Activated CD8-positive, alpha-beta memory T cell treated with anti-CD3 and anti-CD28 coated beads for 24 hours (primary cell): Measurements from ENCODE around the gene AATF.
A peak's percentile ranks its signal among the peaks of the same experiment; 100 is the strongest.

Experiments used
- DNase-seq: peaks from one replicate; pipeline ENCODE4 v3.0.0-alpha.2; 2020

AATF gene

GRCh38 chr17:36992701-36993100, 43.9 kb downstream of the AATF start:
- DNase-seq: no peak

- no peak for DNase-seq
Observed at GRCh38 chr17:36993227-36993626, 44.5 kb downstream of the AATF start.

GRCh38 chr17:36994438-36994837, 45.7 kb downstream of the AATF start:
- no peak for DNase-seq

GRCh38 chr17:36999471-36999870, 50.7 kb downstream of the AATF start:
- no peak for DNase-seq

GRCh38 chr17:37016780-37017179, 68.0 kb downstream of the AATF start:
- no peak for DNase-seq

DNA sequence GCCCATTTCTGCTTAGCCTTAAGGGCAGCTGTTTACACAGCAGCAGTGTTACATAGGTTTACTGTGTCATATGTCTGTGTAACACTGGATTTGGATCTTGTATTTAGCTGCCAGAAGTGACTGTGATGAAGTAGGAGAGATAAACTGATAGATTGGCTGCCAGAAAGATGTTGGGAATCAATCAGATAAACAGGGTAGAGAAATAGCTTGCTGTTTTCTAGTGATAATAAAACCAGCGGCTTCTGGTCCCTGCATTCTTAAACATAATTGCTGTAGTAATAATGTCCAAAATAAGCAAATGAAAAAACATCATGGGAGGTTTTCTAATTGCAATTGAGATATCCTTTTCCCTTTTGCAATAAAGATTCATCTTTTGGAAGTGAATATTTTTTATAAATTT, 68.7 kb downstream of the AATF start:
- DNase-seq: no peak

DNA sequence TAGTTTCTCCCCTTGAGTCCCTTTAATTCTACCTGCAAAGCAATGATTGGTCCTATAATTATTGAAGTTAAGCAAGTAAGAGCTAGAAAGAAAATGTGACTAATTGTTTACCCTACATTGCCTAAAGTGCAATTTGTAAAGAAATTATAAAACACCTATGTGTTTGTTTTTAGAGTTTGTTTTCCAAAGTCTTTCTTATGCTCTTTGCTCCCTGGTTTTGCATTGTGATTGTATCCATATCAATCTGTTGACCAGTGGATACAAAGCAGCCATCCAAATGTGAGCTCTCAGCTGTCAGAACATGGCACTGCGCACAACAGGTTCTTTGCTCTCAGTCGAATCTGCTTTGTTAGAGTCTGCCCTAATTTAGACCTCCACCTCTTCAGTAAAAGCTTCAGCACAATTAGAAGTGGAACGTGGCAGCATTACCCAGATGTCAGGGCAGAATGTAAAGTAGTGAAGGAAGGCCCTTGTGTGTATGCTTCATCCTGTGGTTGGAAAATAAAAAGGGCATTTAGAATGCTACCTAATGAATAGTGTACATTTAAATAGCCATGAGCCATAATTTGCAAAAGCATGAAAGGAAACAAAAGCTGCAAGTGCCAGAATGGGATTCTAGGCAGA, 70.5 kb downstream of the AATF start:
- DNase-seq: no peak

DNA sequence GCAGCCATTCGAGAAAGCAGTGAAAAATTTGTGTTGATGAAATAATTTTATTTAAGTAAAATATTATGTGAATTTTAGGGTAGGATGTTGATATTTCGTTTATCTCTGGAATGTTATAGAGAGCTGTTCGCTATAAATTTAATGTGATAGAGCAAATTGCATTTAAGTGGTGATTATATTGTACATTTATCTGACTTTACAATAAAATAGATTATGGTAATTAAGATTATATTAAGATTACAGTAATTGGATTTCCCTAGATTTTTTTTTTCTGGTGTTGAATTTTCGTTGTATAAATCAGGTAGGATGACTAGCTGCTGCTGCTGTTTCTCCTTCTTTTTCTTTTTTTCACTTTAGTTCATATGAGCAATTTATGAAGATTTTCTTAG, 71.0 kb downstream of the AATF start:
- no peak for DNase-seq

GRCh38 chr17:37024181-37024637, 75.5 kb downstream of the AATF start:
- no peak for DNase-seq

DNA sequence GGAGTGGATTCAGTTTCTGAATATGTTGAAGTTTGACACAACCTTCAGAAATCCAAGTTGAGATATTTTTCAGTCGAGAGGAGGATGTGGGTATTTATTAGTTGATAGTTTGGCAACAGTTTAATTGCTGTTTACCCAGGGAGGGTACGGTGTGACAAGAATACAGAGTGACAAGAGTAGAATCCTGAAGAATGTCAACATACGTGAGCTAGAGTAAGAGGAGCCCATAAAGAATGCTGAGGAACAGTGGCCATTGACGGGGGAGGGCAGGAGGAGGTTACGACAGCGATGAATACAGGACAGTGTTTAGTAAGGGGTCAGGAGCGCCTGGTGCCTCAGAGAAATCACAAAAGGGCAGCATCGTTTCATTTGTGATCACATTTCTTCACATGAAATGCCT, 76.5 kb downstream of the AATF start:
- no peak for DNase-seq

DNA sequence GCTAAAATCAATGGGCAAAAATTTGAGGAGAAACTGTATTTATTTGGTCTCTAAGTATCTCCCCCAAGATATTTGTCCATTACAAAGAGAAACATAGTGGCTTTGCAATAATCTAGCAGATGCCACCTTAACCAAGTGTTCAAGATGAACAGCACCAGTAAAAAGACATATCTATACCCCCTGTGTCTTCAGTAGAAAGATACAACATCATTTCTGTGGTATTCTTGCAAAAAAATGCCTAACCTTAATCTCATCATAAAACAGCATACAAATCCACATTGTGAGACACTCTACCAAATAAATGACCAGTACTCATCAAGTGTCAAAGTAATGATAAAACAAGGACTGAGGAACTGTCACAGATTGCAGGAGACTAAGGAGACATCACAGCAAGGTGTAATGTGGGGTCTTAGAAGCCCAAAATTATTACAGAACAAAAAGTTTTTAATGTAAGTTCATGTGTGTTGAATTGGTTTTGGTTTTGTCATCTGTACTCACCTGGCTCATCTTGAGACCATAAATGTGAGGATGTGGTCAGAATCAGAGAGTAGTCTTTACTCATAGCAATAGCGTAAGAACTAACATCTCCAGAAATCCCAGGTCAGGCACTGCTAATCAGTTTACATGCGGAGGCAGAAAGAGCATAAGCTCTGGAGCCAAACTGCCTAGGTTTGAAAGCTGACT, 77.2 kb downstream of the AATF start:
- no peak for DNase-seq

- no peak for DNase-seq
Observed at GRCh38 chr17:37026531-37026869, 77.7 kb downstream of the AATF start.

DNA sequence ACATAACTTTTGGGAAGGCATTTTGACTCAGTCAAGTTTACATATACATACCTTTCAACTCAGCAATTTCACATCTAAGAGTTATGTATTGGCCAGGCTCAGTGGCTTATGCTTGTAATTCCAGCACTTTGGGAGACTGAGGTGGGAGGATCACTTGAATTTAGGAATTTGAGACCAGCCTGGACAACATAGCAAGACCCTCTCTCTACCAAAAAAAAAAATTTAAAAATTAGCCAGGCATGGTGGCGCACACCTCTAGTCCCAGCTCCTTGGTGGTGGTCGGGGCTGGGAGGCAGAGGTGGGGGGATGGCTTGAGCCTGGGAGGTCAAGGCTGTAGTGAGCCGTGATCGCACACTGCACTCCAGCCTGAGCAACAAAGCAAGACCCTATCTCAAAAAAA, 79.3 kb downstream of the AATF start:
- no peak for DNase-seq

GRCh38 chr17:37031493-37032083, 82.8 kb downstream of the AATF start:
- no peak for DNase-seq

GRCh38 chr17:37037590-37038155, 88.9 kb downstream of the AATF start:
- DNase-seq: no peak

DNA sequence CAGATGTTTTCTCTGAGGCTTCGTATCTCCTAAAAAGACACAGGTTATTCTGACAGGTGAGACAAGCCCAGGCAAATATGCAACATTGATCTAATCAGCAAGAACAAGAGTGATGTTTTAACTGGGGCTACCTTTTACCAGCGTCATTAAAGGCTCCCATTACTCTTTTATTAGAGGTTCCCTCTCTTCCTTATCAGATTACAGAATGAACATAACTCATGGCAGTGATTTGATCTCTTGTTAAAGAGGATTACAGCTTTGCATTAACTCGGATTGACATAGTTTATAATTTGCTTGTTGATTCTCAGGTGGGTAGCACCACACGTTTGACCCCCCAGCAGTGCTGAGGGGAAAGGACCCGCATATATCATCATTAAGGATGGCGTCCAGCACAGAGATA, 90.5 kb downstream of the AATF start:
- no peak for DNase-seq

DNA sequence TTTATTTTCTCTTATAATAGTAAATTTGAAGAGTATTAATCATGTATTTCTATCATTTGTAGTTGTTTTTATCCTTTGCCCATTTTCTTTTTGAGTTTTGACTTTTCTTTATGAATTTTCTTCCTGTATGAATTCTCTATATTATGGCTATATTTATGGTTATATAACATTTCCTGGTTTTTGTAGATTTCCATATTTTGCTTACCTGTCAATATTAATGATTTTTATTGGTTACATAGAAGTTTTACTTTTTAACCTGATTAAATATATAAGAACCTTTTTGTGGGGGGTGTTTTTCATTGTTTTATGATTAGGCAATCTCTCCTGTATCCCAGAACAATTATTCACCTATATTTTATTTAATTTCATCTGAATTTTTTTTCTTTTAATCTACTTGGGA, 93.2 kb downstream of the AATF start:
- DNase-seq: no peak

GRCh38 chr17:37043201-37043600, 94.4 kb downstream of the AATF start:
- DNase-seq: no peak

DNA sequence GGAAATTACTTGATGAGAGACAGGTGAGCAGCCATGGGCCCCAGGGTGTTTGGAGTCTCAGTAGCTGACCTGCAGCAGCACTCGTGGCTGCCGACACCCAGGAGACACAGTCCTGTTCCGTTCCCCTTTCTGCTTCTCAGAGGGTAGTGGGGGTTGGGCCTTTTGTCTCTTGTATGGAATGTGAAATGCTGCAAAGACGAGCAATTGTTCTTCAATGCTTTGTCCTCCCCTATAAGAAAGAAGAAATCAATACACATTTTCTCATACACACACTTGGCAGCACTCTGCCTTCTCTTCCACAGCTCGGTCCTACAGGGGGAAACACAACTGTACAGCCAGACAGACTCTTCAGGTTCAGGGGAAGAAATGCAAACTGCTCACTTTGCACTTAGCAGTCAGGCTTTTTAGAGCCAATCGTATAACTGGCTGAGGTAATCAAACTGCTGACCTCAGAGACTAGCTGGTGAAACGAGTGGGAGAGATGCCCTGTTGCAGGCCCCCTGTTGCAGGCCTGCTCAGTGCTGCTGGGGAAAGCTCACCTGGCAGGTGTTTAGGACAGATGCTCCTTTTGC, 96.7 kb downstream of the AATF start:
- no peak for DNase-seq

- DNase-seq: peak; percentile 89
Observed at GRCh38 chr17:37047631-37048104, 98.9 kb downstream of the AATF start.

DNA sequence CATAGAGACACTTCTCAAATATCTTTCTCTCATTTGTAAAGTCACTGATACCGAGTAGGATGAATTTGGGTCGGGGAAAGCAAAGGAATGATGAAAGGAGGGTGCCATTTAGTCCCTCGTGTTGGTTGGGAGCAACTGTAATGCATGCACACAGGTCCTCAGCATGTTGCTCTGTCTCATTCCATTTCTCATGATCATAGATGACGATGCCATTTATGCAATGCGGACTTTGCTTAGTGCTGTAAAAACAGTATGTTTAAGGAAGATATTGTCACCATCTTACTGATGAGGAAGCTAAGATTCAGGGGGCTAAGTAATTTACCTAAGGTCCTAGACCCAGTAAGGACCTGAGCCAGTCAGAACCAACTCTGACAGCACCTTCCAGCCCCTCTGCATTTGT, 100.1 kb downstream of the AATF start:
- DNase-seq: no peak

- DNase-seq: no peak
Observed at GRCh38 chr17:37050920-37051319, 102.2 kb downstream of the AATF start.

DNA sequence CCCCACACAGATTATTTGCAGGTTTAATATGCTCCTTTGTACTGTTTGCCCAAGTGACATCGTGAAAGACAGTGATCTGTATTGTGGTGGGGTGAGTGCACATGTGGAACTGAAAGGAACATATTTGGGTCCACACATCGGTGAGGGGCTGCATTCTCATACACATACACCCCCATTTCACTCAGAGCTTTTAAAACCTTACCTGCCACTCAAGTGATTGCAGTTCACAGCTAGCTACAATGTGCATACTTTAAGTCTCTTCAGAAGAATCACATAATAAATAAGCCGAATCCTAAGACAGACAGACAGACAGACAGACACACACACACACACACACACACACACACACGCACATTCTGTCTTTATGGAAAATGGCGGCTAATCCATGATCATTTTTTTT, 102.6 kb downstream of the AATF start:
- DNase-seq: no peak

GRCh38 chr17:37051833-37052232, 103.1 kb downstream of the AATF start:
- no peak for DNase-seq
